ENCODE measurements around the gene ARHGAP26. TPM values are rescaled to one million over a fixed set of nuclear protein-coding genes. Genes with fewer than 3 reads are reported as not detected.
A peak's percentile ranks its signal among the peaks of the same experiment; 100 is the strongest.

ARHGAP26 gene
- total RNA-seq, 1 donor from 2014 or later, result 17.1 TPM

- DNase-seq (ENCODE audit: low read depth), result no peak
Measured at GRCh38 chr5:142823126-142823525, 52.9 kb downstream of the ARHGAP26 start.

GRCh38 chr5:142823806-142824205, 53.6 kb downstream of the ARHGAP26 start:
- no peak for TF ChIP-seq CTCF (IDR thresholded peaks at IDR 0.05; ENCODE audit: insufficient read depth, low read length, severe bottlenecking)
- no peaks in the 10 kb centered on the region for H3K27me3 ChIP-seq (ENCODE audit: control insufficient read depth, insufficient read depth, low read length)
- H3K36me3 ChIP-seq (ENCODE audit: control insufficient read depth, insufficient read depth, low read length), result no peaks in the 10 kb centered on the region
- FAIRE-seq (no peak), DNase-seq (ENCODE audit: low read depth) (no peak)
- H3K4me3 ChIP-seq (ENCODE audit: low read depth, low read length), result no peak overlapping the region

More at GRCh38 chr5:142823126-142823525, 52.9 kb downstream of the ARHGAP26 start:
- Histone ChIP-seq H3K27me3 (ENCODE audit: control insufficient read depth, insufficient read depth, low read length) (no peaks in the 10 kb centered on the region), H3K4me3 (ENCODE audit: low read depth, low read length) (no peak overlapping the region), H3K36me3 (ENCODE audit: control insufficient read depth, insufficient read depth, low read length) (no peaks in the 10 kb centered on the region)
- no peak for TF ChIP-seq CTCF (IDR thresholded peaks at IDR 0.05; ENCODE audit: insufficient read depth, low read length, severe bottlenecking)
- no peak for FAIRE-seq

- FAIRE-seq (no peak), DNase-seq (ENCODE audit: low read depth) (no peak)
- H3K27me3 ChIP-seq (ENCODE audit: control insufficient read depth, insufficient read depth, low read length), result no peaks in the 10 kb centered on the region
- TF ChIP-seq CTCF (IDR thresholded peaks at IDR 0.05; ENCODE audit: insufficient read depth, low read length, severe bottlenecking), result no peak
- no peaks in the 10 kb centered on the region for H3K36me3 ChIP-seq (ENCODE audit: control insufficient read depth, insufficient read depth, low read length)
- H3K4me3 ChIP-seq (ENCODE audit: low read depth, low read length), result no peak overlapping the region
Measured at GRCh38 chr5:142824391-142824790, 54.2 kb downstream of the ARHGAP26 start.

- no peak for DNase-seq (ENCODE audit: low read depth)
Measured at GRCh38 chr5:142825378-142826089, 55.4 kb downstream of the ARHGAP26 start.

GRCh38 chr5:142826093-142826492, 55.9 kb downstream of the ARHGAP26 start:
- TF ChIP-seq CTCF (IDR thresholded peaks at IDR 0.05; ENCODE audit: insufficient read depth, low read length, severe bottlenecking), result no peak
- FAIRE-seq, result no peak
- Histone ChIP-seq H3K27me3 (ENCODE audit: control insufficient read depth, insufficient read depth, low read length) (no peaks in the 10 kb centered on the region), H3K36me3 (ENCODE audit: control insufficient read depth, insufficient read depth, low read length) (no peaks in the 10 kb centered on the region), H3K4me3 (ENCODE audit: low read depth, low read length) (no peak overlapping the region)
- peak; percentile 46 for DNase-seq (ENCODE audit: low read depth)

More at GRCh38 chr5:142825378-142826089, 55.4 kb downstream of the ARHGAP26 start:
- Histone ChIP-seq H3K4me3 (ENCODE audit: low read depth, low read length) (no peak overlapping the region), H3K36me3 (ENCODE audit: control insufficient read depth, insufficient read depth, low read length) (no peaks in the 10 kb centered on the region), H3K27me3 (ENCODE audit: control insufficient read depth, insufficient read depth, low read length) (no peaks in the 10 kb centered on the region)
- TF ChIP-seq CTCF (IDR thresholded peaks at IDR 0.05; ENCODE audit: insufficient read depth, low read length, severe bottlenecking), result no peak
- no peak for FAIRE-seq

Data from bronchial epithelial cell (primary cell).